Nucleus accumbens (tissue), 56 donors: ENCODE measurements around the gene P3R3URF.

Experiments used
- DNase-seq, 56 donors: peaks; one replicate each; lab custom pipeline; 2025; lab: John Stamatoyannopoulos, UW

The P3R3URF gene

DNA sequence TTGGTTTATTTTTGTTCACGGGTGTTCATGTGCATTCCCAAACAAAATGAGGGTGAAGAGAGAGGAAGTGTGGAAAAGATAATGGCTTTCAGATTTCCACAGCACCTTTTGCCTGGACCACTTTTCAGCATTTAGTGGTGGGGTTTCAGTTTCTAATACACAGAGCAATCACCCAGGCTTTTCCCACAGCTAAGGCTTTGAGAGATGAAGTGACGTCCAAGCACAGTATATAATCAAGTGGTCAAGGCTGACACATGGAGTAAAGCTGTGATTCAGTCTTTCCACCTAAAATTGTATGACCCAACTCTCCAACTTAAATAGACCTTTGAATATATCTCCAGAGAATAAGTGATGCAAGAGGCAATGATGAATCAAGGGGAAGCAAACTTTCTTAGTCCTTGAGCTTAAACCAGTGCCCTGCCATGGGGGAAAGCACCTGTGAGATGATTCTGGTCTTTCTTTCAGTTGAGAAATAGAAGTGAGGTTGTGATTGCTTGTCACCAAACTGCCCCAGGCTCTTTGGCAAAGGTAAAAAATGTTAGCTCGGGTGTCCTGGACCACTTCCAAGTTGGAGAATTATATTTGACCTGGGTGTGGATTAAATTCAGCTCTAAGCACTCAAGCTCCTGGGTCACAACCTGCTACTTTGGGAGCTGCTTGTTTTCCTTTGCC lies 41.5 kb downstream of the P3R3URF start:
- no peak for DNase-seq

DNA sequence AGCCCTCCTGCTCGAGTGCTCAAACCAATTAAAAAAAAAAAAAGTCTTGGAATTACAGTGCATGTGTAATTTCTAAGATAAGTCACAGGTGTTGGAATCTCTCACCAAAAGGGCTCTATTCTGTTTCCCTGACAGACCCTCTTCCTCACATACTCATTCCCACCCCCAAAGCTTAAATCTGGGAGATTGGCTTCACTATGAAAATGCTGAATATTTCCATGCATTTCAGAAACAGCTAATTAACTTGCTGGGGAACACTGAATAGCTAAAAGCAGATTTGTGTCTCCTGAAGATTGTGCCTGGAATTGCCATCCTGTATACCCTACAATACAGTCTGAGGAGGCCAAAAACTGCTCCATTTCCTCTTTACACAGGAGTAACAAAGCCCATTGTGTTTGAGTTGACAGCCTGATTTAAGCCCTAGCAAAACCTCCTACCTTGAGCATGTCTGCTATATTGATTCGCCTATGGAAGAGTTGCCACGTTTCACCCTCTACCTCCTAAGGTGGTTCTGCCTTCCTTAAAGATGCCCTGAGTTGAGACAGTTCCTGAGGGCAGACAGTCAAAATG lies 42.4 kb downstream of the P3R3URF start:
- DNase-seq = no peak

DNA sequence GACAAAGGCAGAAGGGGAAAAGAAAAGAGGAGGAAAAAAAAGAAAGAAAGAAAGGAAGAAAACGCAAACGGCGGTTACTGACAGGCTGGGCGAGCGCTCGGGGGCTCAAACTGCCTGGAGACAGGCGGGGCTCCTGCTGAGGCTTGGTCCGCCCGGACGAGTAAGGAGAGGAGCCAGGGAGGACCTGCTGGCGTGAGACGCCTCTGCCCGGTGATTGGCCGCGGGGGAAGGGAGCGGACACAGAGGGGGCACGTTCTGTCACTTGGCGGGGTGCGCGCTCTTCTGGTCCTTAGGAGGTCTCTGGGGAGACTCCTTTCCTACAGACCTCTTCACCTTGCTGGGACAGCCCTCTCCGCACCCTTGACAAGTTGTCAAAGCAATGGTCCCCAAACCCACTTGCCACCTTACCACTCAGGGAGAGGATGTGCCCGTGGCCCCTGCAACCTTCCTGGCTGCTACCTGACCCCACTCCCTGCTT lies 43.1 kb downstream of the P3R3URF start:
- peak in 10 of 56 donors; percentile 59 to 87 (median 78) for DNase-seq

DNA sequence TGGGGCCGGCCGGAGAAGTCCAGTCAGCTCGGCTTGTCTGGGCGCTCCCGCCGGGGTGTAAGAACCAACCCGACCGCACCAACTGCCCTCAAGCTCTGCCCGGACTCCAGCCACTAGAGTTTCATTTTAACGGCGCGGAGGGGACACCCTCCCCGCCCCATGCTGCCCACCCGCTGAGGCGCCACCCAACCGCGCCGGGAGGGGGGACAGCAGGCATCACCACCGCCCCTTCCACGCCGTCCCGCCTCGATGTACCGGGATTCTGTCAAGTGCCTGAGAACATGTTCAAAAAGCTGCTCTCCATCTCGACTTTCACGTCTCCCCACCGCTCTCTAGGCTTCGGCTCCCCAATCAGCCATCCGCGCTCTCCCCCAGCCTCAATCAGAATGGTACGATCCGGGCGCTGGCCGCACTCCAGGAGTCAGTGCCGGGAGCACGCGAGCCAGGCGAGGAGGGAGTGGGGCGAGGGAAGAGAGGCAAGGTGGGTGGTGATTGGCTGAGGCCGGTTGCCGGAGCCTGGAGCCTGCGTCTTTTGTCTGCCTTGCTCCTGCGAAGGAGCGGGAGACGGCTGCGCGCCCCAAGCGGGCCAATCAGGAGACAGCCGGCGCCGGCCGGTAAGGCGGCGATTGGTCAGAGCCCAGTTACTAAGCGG lies 43.6 kb downstream of the P3R3URF start, which contains the start of gene PIK3R3:
Gene PIK3R3, minus strand, starts transcription at position 101 of the 652 bp plus-strand sequence. CDS start 677 bp downstream, outside the sequence.
- DNase-seq = peak; percentile 80 to 99 (median 96)

DNA sequence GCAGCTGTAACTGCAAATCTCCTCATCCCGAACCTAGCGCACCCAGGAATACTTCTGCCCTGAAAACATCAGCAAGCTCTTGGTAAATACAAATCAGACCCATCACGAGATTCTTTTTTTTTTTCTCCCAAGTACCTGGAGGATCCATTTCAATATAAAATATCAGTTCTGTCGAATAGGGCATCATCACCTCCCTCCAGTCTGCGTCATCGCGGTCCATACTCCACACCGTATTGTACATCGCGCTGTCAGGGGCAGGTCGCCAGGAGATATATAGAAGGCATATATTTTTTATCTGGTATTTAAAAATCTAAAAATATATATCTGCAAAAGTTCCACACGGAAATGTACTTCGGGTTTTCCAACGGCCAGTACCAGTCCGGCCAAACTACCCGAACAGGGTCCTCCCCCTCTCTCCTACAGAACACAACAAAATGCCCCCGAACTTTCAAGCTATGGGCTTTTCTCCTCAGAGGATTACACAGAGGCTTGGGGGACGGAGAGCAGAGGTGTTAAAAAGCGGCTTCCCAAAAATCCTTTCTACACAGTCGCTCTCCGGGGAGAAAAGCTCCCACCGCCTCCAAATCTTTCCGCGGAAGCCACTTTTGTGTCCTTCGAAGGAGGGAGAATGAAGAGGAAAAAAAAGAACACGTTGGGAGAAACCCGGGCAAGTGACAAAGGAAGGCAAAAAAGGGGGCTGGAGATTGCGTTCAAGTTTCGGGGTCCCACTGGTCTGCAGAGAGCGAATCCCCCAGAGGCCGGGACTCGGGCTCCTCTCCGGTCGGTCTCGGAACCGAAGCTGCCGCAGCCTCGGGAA lies 44.4 kb downstream of the P3R3URF start:
- DNase-seq = peak in 15 of 56 donors; percentile 1 to 55 (median 22)

DNA sequence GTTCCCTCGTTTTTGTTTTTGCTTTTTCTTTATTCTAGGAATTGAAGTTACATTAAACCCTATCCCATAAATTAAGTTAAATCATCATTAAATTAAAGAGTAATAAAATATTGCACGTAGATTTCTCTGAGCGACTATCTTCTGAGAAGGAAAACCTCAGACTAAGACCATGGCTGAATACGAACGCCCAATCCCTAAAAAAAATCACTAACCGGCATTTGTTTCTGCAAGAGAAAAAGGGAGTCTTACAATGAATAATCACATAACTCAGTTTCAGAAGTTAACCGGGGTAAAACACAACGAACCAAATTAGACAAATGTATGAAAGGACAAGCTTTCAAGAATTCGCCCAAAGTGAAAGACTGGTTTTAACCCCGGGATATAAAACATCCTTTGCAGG lies 45.2 kb downstream of the P3R3URF start:
- DNase-seq = no peak

DNA sequence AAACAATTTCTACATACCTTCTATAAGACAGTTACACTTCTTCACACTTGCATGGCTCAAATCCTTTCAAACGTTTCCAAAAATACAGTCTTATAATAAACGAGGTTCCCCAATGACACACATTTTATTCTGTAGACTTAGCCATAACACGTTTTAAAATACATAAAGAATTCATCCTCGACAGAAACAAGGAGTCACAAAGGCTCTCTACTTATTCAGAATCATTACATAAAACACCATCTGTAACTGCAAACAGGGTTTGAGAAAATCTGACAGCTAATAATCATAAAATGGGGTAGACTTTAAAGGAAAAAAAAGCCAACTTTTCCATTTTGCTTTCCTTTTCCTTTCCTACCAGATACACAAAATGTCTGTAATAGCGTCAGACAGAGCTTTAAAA lies 45.7 kb downstream of the P3R3URF start:
- no peak for DNase-seq

DNA sequence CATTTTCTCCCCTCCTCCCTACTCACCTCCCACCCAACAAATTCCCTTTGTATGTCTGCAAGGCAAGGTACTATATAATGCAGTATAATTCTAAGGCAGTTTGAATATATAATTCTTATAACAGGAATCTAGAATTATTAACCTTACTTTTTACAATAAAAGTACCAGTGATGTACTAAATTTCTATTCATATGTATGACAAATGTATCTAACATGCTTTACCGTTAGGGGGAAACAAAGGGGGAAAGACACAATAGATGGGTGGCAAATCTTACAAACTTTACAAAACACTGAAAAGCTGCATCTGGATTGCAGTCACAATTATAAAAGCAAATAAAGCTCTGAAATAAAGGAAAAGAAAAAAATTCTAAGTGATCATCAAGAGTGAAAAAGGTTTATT lies 46.2 kb downstream of the P3R3URF start:
- DNase-seq = no peak

DNA sequence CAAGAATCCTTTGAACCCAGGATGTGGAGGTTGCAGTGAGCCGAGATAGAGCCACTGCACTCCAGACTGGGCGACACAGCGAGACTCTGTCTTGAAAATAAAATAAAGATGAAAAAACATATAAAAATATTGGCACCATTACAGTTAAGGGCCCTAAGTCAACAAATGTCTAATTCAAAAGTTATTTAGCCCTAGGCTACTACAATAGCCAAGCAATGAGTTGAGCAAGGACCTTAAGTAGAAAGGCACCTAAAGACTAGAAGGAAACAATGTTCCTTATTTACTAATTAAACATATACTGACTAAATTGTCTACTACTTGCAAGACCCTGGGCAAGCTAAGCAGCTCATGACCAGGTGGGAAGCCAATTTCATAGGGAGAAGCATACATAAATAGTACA lies 47.9 kb downstream of the P3R3URF start:
- DNase-seq = no peak
